Liver (tissue), 9 donors: ENCODE results near the gene CADPS. TPM values are rescaled to one million over a fixed set of nuclear protein-coding genes. Genes with fewer than 3 reads are reported as not detected.

ENCODE experiments used
- DNase-seq: peaks from one replicate; pipeline ENCODE4 v3.0.0-alpha.2; 2017; ENCODE audit warnings: low spot score
- H3K27ac ChIP-seq, 2 donors: one replicate each; pipeline ENCODE4 v1.7.0; 2013; ENCODE audit warnings: inconsistent platforms in 2 of 2, low read length in 2 of 2, control low read depth in 1 of 2, low read depth in 1 of 2, mild to moderate bottlenecking in 1 of 2
- H3K27me3 ChIP-seq, 4 donors: one replicate each; pipeline versions ENCODE4 v1.6.1 to v1.7.0; 2013; ENCODE audit warnings: low read length in 3 of 4, inconsistent platforms in 1 of 4, mild to moderate bottlenecking in 1 of 4, moderate library complexity in 1 of 4; ENCODE audit not compliant: control insufficient read depth in 4 of 4, insufficient read depth in 4 of 4
- H3K36me3 ChIP-seq, 4 donors: one replicate each; pipeline versions ENCODE4 v1.6.1 to v1.7.0; 2013; ENCODE audit warnings: low read length in 3 of 4, mild to moderate bottlenecking in 3 of 4, low read depth in 1 of 4, moderate library complexity in 1 of 4; ENCODE audit not compliant: control insufficient read depth in 4 of 4, insufficient read depth in 3 of 4
- H3K4me1 ChIP-seq, 4 donors: one replicate each; pipeline versions ENCODE4 v1.6.1 to v1.7.0; 2013; ENCODE audit warnings: low read length in 3 of 4, mild to moderate bottlenecking in 3 of 4, moderate library complexity in 1 of 4; ENCODE audit not compliant: control insufficient read depth in 4 of 4, insufficient read depth in 4 of 4
- H3K4me3 ChIP-seq, 3 donors: one replicate each; pipeline versions ENCODE4 v1.6.1 to v1.7.0; 2013; ENCODE audit warnings: low read length in 3 of 3, control low read depth in 1 of 3, low read depth in 1 of 3, mild to moderate bottlenecking in 1 of 3
- H3K9ac ChIP-seq, 2 donors: one replicate each; pipeline ENCODE4 v1.7.0; 2013; ENCODE audit warnings: low read length in 2 of 2, mild to moderate bottlenecking in 2 of 2, moderate library complexity in 2 of 2, control low read depth in 1 of 2, low read depth in 1 of 2
- H3K9me3 ChIP-seq, 4 donors: one replicate each; pipeline versions ENCODE4 v1.6.1 to v1.7.0; 2013; ENCODE audit warnings: low read length in 3 of 4; ENCODE audit not compliant: control insufficient read depth in 4 of 4
- EGR1 ChIP-seq, 2 donors: IDR thresholded peaks; 2 replicates each; pipeline ENCODE4 v1.6.1; 2016 to 2018; ENCODE audit warnings: antibody characterized with exemption in 2 of 2, low read depth in 2 of 2
- FOXA1 ChIP-seq: IDR thresholded peaks from 2 replicates; pipeline ENCODE4 v1.6.1; 2016; ENCODE audit warnings: antibody characterized with exemption
- FOXA2 ChIP-seq: IDR thresholded peaks from 2 replicates; pipeline ENCODE4 v1.6.1; 2016; ENCODE audit warnings: antibody characterized with exemption
- GABPA ChIP-seq, 2 donors: IDR thresholded peaks in 1 of 2; conservative IDR thresholded peaks in 1 of 2; 2 replicates each; pipeline ENCODE4 v1.6.1; 2016; ENCODE audit warnings: antibody characterized with exemption in 2 of 2, mild to moderate bottlenecking in 1 of 2, moderate library complexity in 1 of 2
- HNF4A ChIP-seq, 2 donors: conservative IDR thresholded peaks; 2 replicates each; pipeline ENCODE4 v1.6.1; 2016; ENCODE audit warnings: antibody characterized with exemption in 2 of 2, mild to moderate bottlenecking in 2 of 2
- HNF4G ChIP-seq: IDR thresholded peaks from 2 replicates; pipeline ENCODE4 v1.6.1; 2016; ENCODE audit warnings: antibody characterized with exemption
- JUND ChIP-seq, 2 donors: IDR thresholded peaks; 2 replicates each; pipeline ENCODE4 v1.6.1; 2016; ENCODE audit warnings: antibody characterized with exemption in 2 of 2
- MAX ChIP-seq: IDR thresholded peaks from 2 replicates; pipeline ENCODE4 v1.6.1; 2016; ENCODE audit warnings: antibody characterized with exemption
- NR2F2 ChIP-seq: IDR thresholded peaks from 2 replicates; pipeline ENCODE4 v1.6.1; 2016; ENCODE audit warnings: antibody characterized with exemption
- RAD21 ChIP-seq, 2 donors: IDR thresholded peaks; 2 replicates each; pipeline ENCODE4 v1.6.1; 2016; ENCODE audit warnings: antibody characterized with exemption in 2 of 2, mild to moderate bottlenecking in 2 of 2
- REST ChIP-seq: IDR thresholded peaks from 2 replicates; pipeline ENCODE4 v1.6.1; 2016; ENCODE audit warnings: antibody characterized with exemption, mild to moderate bottlenecking
- RXRA ChIP-seq, 2 donors: IDR thresholded peaks; 2 replicates each; pipeline ENCODE4 v1.6.1; 2017 to 2018; ENCODE audit warnings: antibody characterized with exemption in 2 of 2, mild to moderate bottlenecking in 1 of 2
- SP1 ChIP-seq: IDR thresholded peaks from 2 replicates; pipeline ENCODE4 v1.6.1; 2018; ENCODE audit warnings: antibody characterized with exemption, mild to moderate bottlenecking
- TAF1 ChIP-seq: conservative IDR thresholded peaks from 2 replicates; pipeline ENCODE4 v1.6.1; 2016; ENCODE audit warnings: antibody characterized with exemption, mild to moderate bottlenecking
- YY1 ChIP-seq: IDR thresholded peaks from 2 replicates; pipeline ENCODE4 v1.6.1; 2016; ENCODE audit warnings: antibody characterized with exemption, mild to moderate bottlenecking
- ZBTB33 ChIP-seq: IDR thresholded peaks from 2 replicates; pipeline ENCODE4 v1.6.1; 2016; ENCODE audit warnings: antibody characterized with exemption
- WGBS: extraction: QIAGEN DNeasy Blood & Tissue Kit; methylation state at CpG from one replicate; pipeline ENCODE4 v1.1.7; 2013; 5-methylcytosine and 5-hydroxymethylcytosine counted together
- polyA plus RNA-seq, 2 donors: library from polyadenylated mRNA; stranded (reverse) in 1 of 2; unstranded in 1 of 2; fragments of 200-250 nt in 1 of 2; fragments of >200 nt in 1 of 2; fragmentation: Nextera tagmentation in 1 of 2; extraction: Ambion mirVana in 1 of 2; gene quantifications; one replicate each; pipeline versions ENCODE4 v1.2.1 to v1.2.3, GENCODE V29; 2013 to 2015
- total RNA-seq, 2 donors: library from RNA; depleted of rRNA; stranded (reverse); fragments of >200 nt; gene quantifications; one replicate each; pipeline ENCODE4 v1.2.3, GENCODE V29; 2014
- donor health status: healthy.
- donor health status: healthy.
- donor health status: healthy.
- donor health status: healthy.
- donor health status: healthy.

The CADPS gene
- total and polyA plus RNA-seq, 4 donors: 0.05 to 0.37 (median 0.17) TPM; not detected in 1

GRCh38 chr3:62724503-62724902 lies 150.7 kb downstream of the CADPS start:
- 88% methylated on average over 4 of the region's 4 CpGs for WGBS
- DNase-seq: no peak
- Histone ChIP-seq H3K4me1 (no peaks in the 10 kb centered on the region), H3K9ac (no peak overlapping the region), H3K36me3 (no peaks in the 10 kb centered on the region), H3K4me3 (no peak overlapping the region), H3K27ac (no peak overlapping the region), H3K9me3 (no peaks in the 10 kb centered on the region), H3K27me3 (peaks cover 0 to 7% (median 0%) of the 10 kb centered on the region in 4 donors)
- no peak for TF ChIP-seq MAX
- TF ChIP-seq JUND (IDR thresholded peaks at IDR 0.05): no peak
- TF ChIP-seq GABPA (IDR thresholded peaks at IDR 0.05 in 1 of 2, conservative IDR thresholded peaks at IDR 0.05 in 1 of 2): no peak
- TF ChIP-seq HNF4G: no peak
- TF ChIP-seq FOXA2: no peak
- TF ChIP-seq NR2F2: no peak
- no peak for TF ChIP-seq TAF1
- TF ChIP-seq RXRA (IDR thresholded peaks at IDR 0.05): no peak
- TF ChIP-seq RAD21 (IDR thresholded peaks at IDR 0.05): no peak
- TF ChIP-seq EGR1 (IDR thresholded peaks at IDR 0.05; ENCODE audit: low read depth in 2 of 2): no peak
- TF ChIP-seq HNF4A (conservative IDR thresholded peaks at IDR 0.05): no peak
- no peak for TF ChIP-seq FOXA1

- DNase-seq: no peak
- no peaks in the 10 kb centered on the region for H3K4me1 ChIP-seq
- no peak overlapping the region for H3K4me3 ChIP-seq
- H3K9ac ChIP-seq: no peak overlapping the region
- TF ChIP-seq HNF4G (no peak), ZBTB33 (no peak), YY1 (no peak), GABPA (IDR thresholded peaks at IDR 0.05 in 1 of 2, conservative IDR thresholded peaks at IDR 0.05 in 1 of 2) (no peak), EGR1 (IDR thresholded peaks at IDR 0.05; ENCODE audit: low read depth in 2 of 2) (no peak), MAX (no peak), RXRA (IDR thresholded peaks at IDR 0.05) (no peak), HNF4A (conservative IDR thresholded peaks at IDR 0.05) (no peak), TAF1 (no peak), JUND (IDR thresholded peaks at IDR 0.05) (no peak), SP1 (no peak), FOXA2 (no peak), NR2F2 (no peak), REST (no peak)
- H3K9me3 ChIP-seq: no peaks in the 10 kb centered on the region
- H3K27me3 ChIP-seq: peaks cover 0 to 7% (median 0%) of the 10 kb centered on the region in 4 donors
- no peak overlapping the region for H3K27ac ChIP-seq
- WGBS: 79% methylated on average over 1 of the region's 1 CpG
- no peaks in the 10 kb centered on the region for H3K36me3 ChIP-seq
These were observed 151.3 kb downstream of the CADPS start for GRCh38 chr3:62723914-62724217.
